Sigmoid colon (tissue), 7 donors: ENCODE data around the gene ELFN2. TPM values are rescaled to one million over a fixed set of nuclear protein-coding genes. Genes with fewer than 3 reads are reported as not detected.

ENCODE experiments used
- DNase-seq: peaks from one replicate; pipeline ENCODE4 v3.0.0-alpha.2; 2019
- H3K27ac ChIP-seq, 4 donors: fragments of 200-600 bp; sonication (generic); one replicate each; pipeline ENCODE4 v1.5.1; 2016 to 2019; ENCODE audit warnings: mild to moderate bottlenecking in 1 of 4
- H3K27me3 ChIP-seq, 3 donors: fragments of 200-600 bp; sonication (generic); one replicate each; pipeline ENCODE4 v1.5.1; 2019; ENCODE audit warnings: mild to moderate bottlenecking in 1 of 3
- H3K36me3 ChIP-seq, 4 donors: fragments of 200-600 bp; sonication (generic); one replicate each; pipeline ENCODE4 v1.5.1; 2016 to 2019
- H3K4me1 ChIP-seq, 4 donors: fragments of 200-600 bp; sonication (generic); one replicate each; pipeline ENCODE4 v1.5.1; 2017 to 2019
- H3K4me3 ChIP-seq, 4 donors: fragments of 200-600 bp; sonication (generic); one replicate each; pipeline ENCODE4 v1.5.1; 2017 to 2019; ENCODE audit warnings: mild to moderate bottlenecking in 2 of 4, moderate library complexity in 1 of 4
- H3K9me3 ChIP-seq, 4 donors: fragments of 200-600 bp in 3 of 4; sonication (generic) in 3 of 4; one replicate each; pipeline versions ENCODE4 v1.5.1 to v1.6.1; 2013 to 2019
- EP300 ChIP-seq, 4 donors: sonication (generic); formaldehyde crosslinking; IDR thresholded peaks; one replicate each; pipeline ENCODE4 v1.6.1; 2017; ENCODE audit warnings: antibody characterized with exemption in 4 of 4
- POLR2A ChIP-seq, 2 donors: fragments of 450-650 bp; IDR thresholded peaks; one replicate each; pipeline ENCODE4 v1.6.1; 2016; ENCODE audit warnings: antibody characterized with exemption in 2 of 2, mild to moderate bottlenecking in 2 of 2, moderate library complexity in 2 of 2
- POLR2AphosphoS5 ChIP-seq, 4 donors: sonication (generic); formaldehyde crosslinking; IDR thresholded peaks; one replicate each; pipeline ENCODE4 v1.6.1; 2017; ENCODE audit warnings: antibody characterized with exemption in 4 of 4
- WGBS, 2 donors: extraction: QIAGEN DNeasy Blood & Tissue Kit; methylation state at CpG; one replicate each; pipeline ENCODE4 v1.1.7; 2013; 5-methylcytosine and 5-hydroxymethylcytosine counted together
- intact Hi-C: fragments of 100-400 bp; cut with DNase I; formaldehyde crosslinking; loops from one replicate; pipeline ENCODE4 v1.15.1; 2023
- polyA plus RNA-seq, 3 donors: library from polyadenylated mRNA; stranded (reverse); fragments of 200-250 nt; gene quantifications; one replicate each; pipeline ENCODE4 v1.2.3, GENCODE V29; 2013
- total RNA-seq, 4 donors: library from RNA; depleted of rRNA; stranded (reverse); fragments of >200 nt; gene quantifications; one replicate each; pipeline ENCODE4 v1.1.0, GENCODE V29; 2016
- TF ChIP-seq, protein P1 (sequence below), 4 experiments: fragments of 450-650 bp in 3 of 4; fragments of 200-600 bp in 1 of 4; IDR thresholded peaks; one replicate each; pipeline ENCODE4 v1.5.1; 2016 to 2019; ENCODE audit warnings: antibody characterized with exemption in 4 of 4, mild to moderate bottlenecking in 3 of 4, moderate library complexity in 2 of 4
- donor health status: healthy with polysubstance abuse.
- donor health status: Bipolar disorder and iron deficiency.
- donor health status: healthy.

Gene ELFN2
- total and polyA plus RNA-seq, 7 donors = under 0.01 to 0.55 (median 0.15) TPM; not detected in 3

DNA sequence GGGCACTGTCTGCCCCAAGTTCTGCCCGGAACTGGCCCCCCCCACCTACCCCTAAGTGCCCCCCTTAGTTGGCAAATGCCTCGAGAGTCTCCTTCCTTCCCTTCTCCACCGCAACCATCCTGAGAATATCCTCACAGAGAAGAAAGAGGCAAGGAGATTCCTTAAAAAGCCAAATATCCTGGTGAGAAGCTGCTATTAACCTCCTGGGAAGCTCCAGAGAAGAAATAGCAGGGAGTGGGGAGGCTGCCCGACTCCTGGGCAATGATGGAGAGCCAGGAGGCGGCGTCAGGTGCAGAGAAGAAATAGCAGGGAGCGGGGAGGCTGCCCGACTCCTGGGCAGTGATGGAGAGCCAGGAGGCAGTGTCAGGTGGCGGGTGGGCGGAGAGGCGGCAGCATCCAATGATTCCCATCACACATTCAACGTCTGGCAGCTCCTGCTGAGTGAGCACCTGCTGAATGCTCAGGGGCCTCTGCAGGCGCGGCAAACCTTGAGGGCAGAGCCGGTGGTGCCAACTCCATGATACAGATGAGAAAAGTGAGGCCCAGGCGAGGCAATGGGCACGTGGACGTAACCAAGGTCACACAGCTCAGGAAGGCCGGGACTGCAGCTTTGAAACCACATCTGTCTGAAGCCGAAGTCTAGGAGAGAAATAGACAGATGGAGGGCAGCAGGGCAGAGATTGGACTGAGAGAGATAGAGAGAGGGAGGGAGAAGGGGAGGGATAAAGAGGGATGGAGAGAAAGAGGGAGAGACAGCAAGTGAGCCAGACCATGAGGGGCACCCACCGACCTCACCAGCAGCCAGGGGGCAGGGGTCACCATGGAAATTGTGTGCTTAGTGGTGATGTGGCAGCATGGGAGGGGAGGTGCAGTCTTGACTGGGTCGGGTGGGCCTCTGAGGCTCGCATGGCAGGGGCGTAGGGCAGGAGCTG lies 86.7 kb downstream of the ELFN2 start:
- peaks cover 8 to 65% (median 18%) of the 10 kb centered on the region in 3 donors for H3K27me3 ChIP-seq
- intact Hi-C loops = no loop called here
- H3K36me3 ChIP-seq = no peaks in the 10 kb centered on the region
- peaks cover 0 to under 1% (median 0%) of the 10 kb centered on the region in 4 donors for H3K4me1 ChIP-seq
- H3K9me3 ChIP-seq = no peaks in the 10 kb centered on the region
- no peak overlapping the region for H3K27ac ChIP-seq
- TF ChIP-seq, protein P1, sequence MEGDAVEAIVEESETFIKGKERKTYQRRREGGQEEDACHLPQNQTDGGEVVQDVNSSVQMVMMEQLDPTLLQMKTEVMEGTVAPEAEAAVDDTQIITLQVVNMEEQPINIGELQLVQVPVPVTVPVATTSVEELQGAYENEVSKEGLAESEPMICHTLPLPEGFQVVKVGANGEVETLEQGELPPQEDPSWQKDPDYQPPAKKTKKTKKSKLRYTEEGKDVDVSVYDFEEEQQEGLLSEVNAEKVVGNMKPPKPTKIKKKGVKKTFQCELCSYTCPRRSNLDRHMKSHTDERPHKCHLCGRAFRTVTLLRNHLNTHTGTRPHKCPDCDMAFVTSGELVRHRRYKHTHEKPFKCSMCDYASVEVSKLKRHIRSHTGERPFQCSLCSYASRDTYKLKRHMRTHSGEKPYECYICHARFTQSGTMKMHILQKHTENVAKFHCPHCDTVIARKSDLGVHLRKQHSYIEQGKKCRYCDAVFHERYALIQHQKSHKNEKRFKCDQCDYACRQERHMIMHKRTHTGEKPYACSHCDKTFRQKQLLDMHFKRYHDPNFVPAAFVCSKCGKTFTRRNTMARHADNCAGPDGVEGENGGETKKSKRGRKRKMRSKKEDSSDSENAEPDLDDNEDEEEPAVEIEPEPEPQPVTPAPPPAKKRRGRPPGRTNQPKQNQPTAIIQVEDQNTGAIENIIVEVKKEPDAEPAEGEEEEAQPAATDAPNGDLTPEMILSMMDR (IDR thresholded peaks at IDR 0.05) = no peak
- TF ChIP-seq POLR2A (IDR thresholded peaks at IDR 0.05) = no peak
- TF ChIP-seq POLR2AphosphoS5 (IDR thresholded peaks at IDR 0.05) = no peak
- TF ChIP-seq EP300 (IDR thresholded peaks at IDR 0.05) = no peak
- no peak overlapping the region for H3K4me3 ChIP-seq
- DNase-seq = no peak
- 37 to 58% methylated on average over 24 of the region's 24 CpGs for WGBS, 2 donors

DNA sequence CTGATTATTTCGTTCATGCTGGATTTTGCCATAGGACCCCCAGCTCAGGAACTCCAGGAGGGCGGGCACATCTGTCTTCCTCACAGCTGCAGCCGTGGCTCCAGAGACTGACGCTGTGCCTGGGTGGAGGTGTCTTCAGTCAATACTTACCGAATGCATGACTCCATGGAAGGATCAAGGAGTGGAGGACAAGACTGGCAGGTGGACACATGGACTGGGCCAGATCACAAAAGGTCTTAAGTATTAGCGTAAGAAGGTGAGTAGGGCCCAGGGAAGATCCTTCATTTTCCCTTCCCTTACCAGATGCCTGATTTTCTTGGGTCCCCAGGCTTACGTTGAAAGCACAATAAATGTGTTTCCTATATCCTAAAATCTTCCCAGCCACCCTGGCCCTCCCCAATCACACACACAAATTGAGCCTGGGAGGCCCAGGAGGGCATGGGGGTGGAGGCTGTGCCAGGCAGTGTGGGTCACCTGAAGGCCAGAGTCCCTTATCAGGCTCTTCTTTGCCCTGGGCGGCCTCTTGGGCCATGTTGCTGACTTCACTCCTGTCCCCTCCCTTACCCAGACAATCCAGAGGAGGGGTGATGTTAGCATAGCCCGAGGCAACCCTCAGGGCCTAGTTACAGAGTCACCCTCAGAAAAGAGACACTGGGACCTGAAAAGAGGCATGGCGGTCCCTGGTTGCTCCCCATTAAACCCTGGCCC lies 88.6 kb downstream of the ELFN2 start:
- H3K27me3 ChIP-seq = peaks cover 26 to 84% (median 36%) of the 10 kb centered on the region in 3 donors
- DNase-seq = no peak
- WGBS, 2 donors = 90 to 92% methylated on average over 10 of the region's 10 CpGs
- no peak overlapping the region for H3K4me3 ChIP-seq
- no peak for TF ChIP-seq POLR2AphosphoS5 (IDR thresholded peaks at IDR 0.05)
- TF ChIP-seq POLR2A (IDR thresholded peaks at IDR 0.05) = no peak
- TF ChIP-seq, protein P1 (IDR thresholded peaks at IDR 0.05) = no peak
- no peak for TF ChIP-seq EP300 (IDR thresholded peaks at IDR 0.05)
- peaks cover 0 to 9% (median 0%) of the 10 kb centered on the region in 4 donors for H3K4me1 ChIP-seq
- no peak overlapping the region for H3K27ac ChIP-seq
- no peaks in the 10 kb centered on the region for H3K36me3 ChIP-seq
- intact Hi-C loops = no loop called here
- no peaks in the 10 kb centered on the region for H3K9me3 ChIP-seq

DNA sequence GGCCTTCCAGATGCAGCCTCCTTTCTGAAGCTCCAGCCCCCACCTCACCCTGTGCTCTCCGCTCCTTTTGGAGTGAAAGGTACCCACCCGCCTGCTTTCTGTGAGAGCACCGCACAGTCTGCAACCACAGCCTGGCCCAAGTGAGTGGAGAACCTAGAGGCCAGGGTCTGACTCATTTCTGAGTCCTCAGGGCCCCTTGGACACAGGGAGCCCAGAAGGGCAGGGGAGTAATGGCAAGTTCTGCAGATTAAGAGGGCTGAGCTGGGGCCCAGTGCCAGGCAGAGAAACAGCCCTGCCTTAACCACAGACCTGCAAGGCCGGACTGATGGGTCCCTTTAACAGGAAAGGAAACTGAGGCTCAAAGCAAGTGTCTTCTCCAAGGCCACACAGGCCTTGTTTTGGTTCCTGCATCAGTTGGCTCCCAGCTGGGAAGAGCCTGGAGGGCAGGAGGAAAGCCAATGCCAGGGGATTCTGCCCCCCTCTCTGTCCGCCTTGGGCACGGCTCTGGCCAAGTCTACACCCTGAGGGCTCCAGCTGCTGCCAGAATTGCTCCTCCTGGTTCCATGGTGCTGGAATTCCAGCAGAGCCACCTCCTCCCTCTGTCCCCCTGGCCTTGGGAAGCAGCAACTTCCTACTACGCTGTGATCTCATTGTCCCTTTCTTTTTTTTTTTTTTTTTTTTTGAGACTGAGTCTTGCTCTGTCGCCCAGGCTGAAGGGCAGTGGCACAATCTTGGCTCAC lies 89.9 kb downstream of the ELFN2 start:
- no peak overlapping the region for H3K4me3 ChIP-seq
- H3K4me1 ChIP-seq = peaks cover 0 to 9% (median 0%) of the 10 kb centered on the region in 4 donors
- intact Hi-C loops = no loop called here
- no peak for TF ChIP-seq POLR2AphosphoS5 (IDR thresholded peaks at IDR 0.05)
- no peak for TF ChIP-seq EP300 (IDR thresholded peaks at IDR 0.05)
- TF ChIP-seq, protein P1 (IDR thresholded peaks at IDR 0.05) = no peak
- TF ChIP-seq POLR2A (IDR thresholded peaks at IDR 0.05) = no peak
- 79 to 85% methylated on average over 8 of the region's 8 CpGs for WGBS, 2 donors
- H3K9me3 ChIP-seq = no peaks in the 10 kb centered on the region
- no peak overlapping the region for H3K27ac ChIP-seq
- H3K27me3 ChIP-seq = peaks cover 29 to 84% (median 46%) of the 10 kb centered on the region in 3 donors
- no peaks in the 10 kb centered on the region for H3K36me3 ChIP-seq
- no peak for DNase-seq

DNA sequence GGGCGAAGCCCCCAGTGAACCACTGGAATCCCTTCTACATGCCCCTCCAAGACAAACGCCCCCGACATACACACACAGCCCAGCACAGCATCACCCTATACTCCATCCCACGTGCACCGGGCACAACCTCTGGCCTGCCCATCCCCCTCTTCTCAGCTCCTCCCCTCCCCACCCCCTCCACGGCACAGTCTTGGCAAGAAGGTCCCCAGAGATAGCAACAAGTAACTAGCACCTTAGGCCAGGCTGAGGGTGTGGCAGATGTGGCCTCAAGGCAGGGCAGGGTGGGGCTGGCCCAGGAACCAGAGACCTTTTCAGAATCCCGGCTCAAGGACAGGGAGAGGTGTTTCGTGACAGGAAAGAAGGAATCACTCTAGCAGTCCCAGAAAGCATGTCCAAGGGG lies 90.7 kb downstream of the ELFN2 start:
- DNase-seq = no peak
- Histone ChIP-seq H3K4me3 (no peak overlapping the region), H3K27me3 (peaks cover 34 to 84% (median 54%) of the 10 kb centered on the region in 3 donors), H3K27ac (no peak overlapping the region), H3K4me1 (peaks cover 0 to 9% (median 0%) of the 10 kb centered on the region in 4 donors), H3K36me3 (no peaks in the 10 kb centered on the region), H3K9me3 (no peaks in the 10 kb centered on the region)
- WGBS, 2 donors = 26 to 65% methylated on average over 8 of the region's 8 CpGs
- TF ChIP-seq EP300 (IDR thresholded peaks at IDR 0.05) = no peak
- no peak for TF ChIP-seq POLR2AphosphoS5 (IDR thresholded peaks at IDR 0.05)
- TF ChIP-seq, protein P1 (IDR thresholded peaks at IDR 0.05) = no peak
- TF ChIP-seq POLR2A (IDR thresholded peaks at IDR 0.05) = no peak
- intact Hi-C loops = no loop called here
